Stomach (tissue), 9 donors: ENCODE data around the gene PLA2G15. TPM values are rescaled to one million over a fixed set of nuclear protein-coding genes. Genes with fewer than 3 reads are reported as not detected.

Experiments used
- DNase-seq, 2 donors: peaks; one replicate each; pipeline versions ENCODE4 v3.0.0 to v3.0.0-alpha.2; 2013 to 2019
- H3K27ac ChIP-seq, 5 donors: fragments of 200-600 bp in 4 of 5; sonication (generic) in 4 of 5; one replicate each; pipeline ENCODE4 v1.5.1; 2013 to 2019; ENCODE audit warnings: mild to moderate bottlenecking in 1 of 5, moderate library complexity in 1 of 5
- H3K27me3 ChIP-seq, 3 donors: fragments of 200-600 bp; sonication (generic); one replicate each; pipeline ENCODE4 v1.5.1; 2017 to 2019; ENCODE audit warnings: mixed run types in 1 of 3
- H3K36me3 ChIP-seq, 4 donors: fragments of 200-600 bp; sonication (generic); 1 replicate in 3 of 4; 2 replicates in 1 of 4; pipeline ENCODE4 v1.5.1; 2016 to 2019
- H3K4me1 ChIP-seq, 4 donors: fragments of 200-600 bp; sonication (generic); one replicate each; pipeline ENCODE4 v1.5.1; 2016 to 2019
- H3K4me3 ChIP-seq, 4 donors: fragments of 200-600 bp; sonication (generic) in 3 of 4; one replicate each; pipeline ENCODE4 v1.5.1; 2016 to 2019; ENCODE audit warnings: mild to moderate bottlenecking in 1 of 4
- H3K9me3 ChIP-seq, 4 donors: fragments of 200-600 bp; sonication (generic); one replicate each; pipeline ENCODE4 v1.5.1; 2016 to 2019
- EP300 ChIP-seq: sonication (generic); formaldehyde crosslinking; IDR thresholded peaks from one replicate; pipeline ENCODE4 v1.6.1; 2017; ENCODE audit warnings: antibody characterized with exemption
- POLR2A ChIP-seq, 4 donors: fragments of 450-650 bp; IDR thresholded peaks; one replicate each; pipeline ENCODE4 v1.6.1; 2016; ENCODE audit warnings: antibody characterized with exemption in 4 of 4, control low read depth in 2 of 4, mild to moderate bottlenecking in 1 of 4, moderate library complexity in 1 of 4
- POLR2AphosphoS5 ChIP-seq, 3 donors: sonication (generic); formaldehyde crosslinking; IDR thresholded peaks; one replicate each; pipeline ENCODE4 v1.6.1; 2016; ENCODE audit warnings: antibody characterized with exemption in 3 of 3
- WGBS, 5 donors: extraction: QIAGEN DNeasy Blood & Tissue Kit in 3 of 5; methylation state at CpG; one replicate each; pipeline versions ENCODE4 v1.1.5 to v1.1.7; 2013 to 2018; 5-methylcytosine and 5-hydroxymethylcytosine counted together
- intact Hi-C: fragments of 100-400 bp; cut with DNase I; formaldehyde crosslinking; loops from one replicate; pipeline ENCODE4 v1.15.1; 2023; ENCODE audit warnings: low total_unique reads
- polyA plus RNA-seq, 3 donors: library from polyadenylated mRNA; stranded (reverse); fragments of 200-250 nt; gene quantifications; one replicate each; pipeline ENCODE4 v1.2.3, GENCODE V29; 2013
- total RNA-seq, 5 donors: library from RNA; depleted of rRNA; stranded (reverse); fragments of >200 nt; gene quantifications; one replicate each; pipeline versions ENCODE4 v1.1.0 to v1.2.3, GENCODE V29; 2014 to 2016
- TF ChIP-seq, protein P1 (sequence below), 7 experiments: fragments of 450-650 bp in 4 of 7; fragments of 200-600 bp in 3 of 7; sonication (generic) in 3 of 7; IDR thresholded peaks; one replicate each; pipeline ENCODE4 v1.5.1; 2016 to 2019; ENCODE audit warnings: antibody characterized with exemption in 7 of 7, control low read depth in 2 of 7, mild to moderate bottlenecking in 1 of 7
- donor health status: healthy with polysubstance abuse.
- donor health status: Bipolar disorder and iron deficiency.
- donor health status: healthy.

The PLA2G15 gene
- total and polyA plus RNA-seq, 8 donors, result 3.5 to 16.5 (median 7.0) TPM

- H3K36me3 ChIP-seq, result peaks cover 47 to 100% (median 100%) of the 10 kb centered on the region in 4 donors
- WGBS, 5 donors, result 64 to 84% (median 80%) methylated on average over 3 of the region's 3 CpGs
- TF ChIP-seq EP300 (no peak), POLR2A (IDR thresholded peaks at IDR 0.05) (no peak), POLR2AphosphoS5 (IDR thresholded peaks at IDR 0.05) (no peak)
- TF ChIP-seq, protein P1, sequence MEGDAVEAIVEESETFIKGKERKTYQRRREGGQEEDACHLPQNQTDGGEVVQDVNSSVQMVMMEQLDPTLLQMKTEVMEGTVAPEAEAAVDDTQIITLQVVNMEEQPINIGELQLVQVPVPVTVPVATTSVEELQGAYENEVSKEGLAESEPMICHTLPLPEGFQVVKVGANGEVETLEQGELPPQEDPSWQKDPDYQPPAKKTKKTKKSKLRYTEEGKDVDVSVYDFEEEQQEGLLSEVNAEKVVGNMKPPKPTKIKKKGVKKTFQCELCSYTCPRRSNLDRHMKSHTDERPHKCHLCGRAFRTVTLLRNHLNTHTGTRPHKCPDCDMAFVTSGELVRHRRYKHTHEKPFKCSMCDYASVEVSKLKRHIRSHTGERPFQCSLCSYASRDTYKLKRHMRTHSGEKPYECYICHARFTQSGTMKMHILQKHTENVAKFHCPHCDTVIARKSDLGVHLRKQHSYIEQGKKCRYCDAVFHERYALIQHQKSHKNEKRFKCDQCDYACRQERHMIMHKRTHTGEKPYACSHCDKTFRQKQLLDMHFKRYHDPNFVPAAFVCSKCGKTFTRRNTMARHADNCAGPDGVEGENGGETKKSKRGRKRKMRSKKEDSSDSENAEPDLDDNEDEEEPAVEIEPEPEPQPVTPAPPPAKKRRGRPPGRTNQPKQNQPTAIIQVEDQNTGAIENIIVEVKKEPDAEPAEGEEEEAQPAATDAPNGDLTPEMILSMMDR (IDR thresholded peaks at IDR 0.05), result no peak
Observed at GRCh38 chr16:68298312-68298711, 53.1 kb downstream of the PLA2G15 start.

DNA sequence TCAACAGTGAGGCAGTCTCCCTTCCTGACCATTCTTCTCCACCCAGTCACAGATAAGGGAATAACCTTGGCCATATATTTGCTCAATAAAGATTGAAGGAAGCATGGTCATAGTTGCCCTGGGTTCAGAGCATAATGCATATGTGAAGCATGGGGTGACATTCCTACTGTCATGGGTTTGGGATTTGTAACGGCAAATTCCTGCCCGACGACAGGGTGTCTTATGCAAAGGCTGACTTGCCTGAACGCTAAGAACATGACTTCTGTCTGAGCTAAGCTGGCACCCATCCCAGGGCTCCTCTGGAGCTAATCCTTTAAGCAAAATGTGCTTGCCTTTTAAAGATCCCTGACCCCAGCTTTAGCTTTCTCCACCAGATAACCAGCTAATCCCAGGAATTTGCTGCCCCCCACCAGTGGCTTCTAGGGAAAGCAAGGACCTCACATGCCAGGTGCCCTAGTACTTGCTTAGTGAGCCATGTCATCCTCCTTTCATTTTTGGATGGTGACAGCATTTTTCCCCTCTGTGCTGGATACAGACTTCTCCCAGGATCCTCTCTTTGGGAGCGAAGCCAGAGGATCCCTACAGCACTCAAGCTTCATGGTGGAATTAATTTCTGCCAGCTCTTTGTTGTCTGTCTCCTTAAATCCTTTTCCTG is 53.9 kb downstream of the PLA2G15 start:
- 16 to 61% (median 48%) methylated on average over 5 of the region's 5 CpGs for WGBS, 5 donors

More at GRCh38 chr16:68298312-68298711, 53.1 kb downstream of the PLA2G15 start:
- H3K27me3 ChIP-seq, result no peaks in the 10 kb centered on the region
- DNase-seq, result no peak
- H3K4me3 ChIP-seq, result no peak overlapping the region
- H3K4me1 ChIP-seq, result peaks cover 6 to 31% (median 25%) of the 10 kb centered on the region in 4 donors
- intact Hi-C loops, result no loop called here
- H3K9me3 ChIP-seq, result no peaks in the 10 kb centered on the region
- peak overlapping the region in 3 of 5 donors; percentile 24 to 57 (median 38) for H3K27ac ChIP-seq

DNA sequence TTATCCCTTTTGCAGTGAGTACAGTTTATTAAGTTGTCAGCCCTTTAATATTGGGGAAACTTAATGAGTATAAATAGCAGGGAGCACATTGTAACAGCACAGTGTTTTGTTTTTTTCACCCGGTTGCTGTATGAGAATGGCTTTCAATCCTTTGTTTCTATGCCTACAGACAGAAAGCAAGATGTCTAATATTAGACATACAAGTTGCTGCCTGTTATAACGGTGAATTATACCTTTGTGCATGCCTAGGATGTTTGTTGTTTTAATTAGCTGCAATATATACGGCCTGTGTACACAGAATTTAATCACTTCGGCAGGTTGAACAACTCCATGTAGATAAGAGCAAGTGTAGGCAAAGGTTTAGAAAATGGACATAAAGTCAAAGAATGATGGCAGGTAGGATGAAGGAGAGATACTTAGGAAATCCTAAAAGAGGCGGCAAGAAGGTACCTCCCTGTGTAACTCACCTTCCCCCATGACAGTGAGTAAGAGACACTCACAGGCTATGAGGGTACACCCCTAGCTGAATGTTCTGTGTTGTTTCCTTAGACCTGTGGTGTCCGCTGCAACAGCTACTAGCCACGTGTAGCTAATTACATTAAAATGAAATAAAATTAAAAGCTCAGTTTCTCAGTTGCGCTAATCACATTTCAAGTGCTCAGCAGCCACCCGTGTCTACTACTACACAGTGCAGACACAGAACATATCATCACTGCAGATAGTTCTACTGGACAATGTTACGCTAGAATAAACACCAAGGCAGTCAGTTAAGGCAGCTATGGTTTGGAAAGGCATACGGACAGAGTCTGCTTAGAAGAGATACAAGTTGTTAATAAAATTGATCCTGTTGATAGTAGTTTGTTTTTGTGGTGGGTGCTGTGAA is 54.6 kb downstream of the PLA2G15 start:
- no peak overlapping the region for H3K4me3 ChIP-seq
- intact Hi-C loops, result no loop called here
- 60 to 67% (median 61%) methylated on average over 11 of the region's 11 CpGs for WGBS, 5 donors
- no peaks in the 10 kb centered on the region for H3K27me3 ChIP-seq
- H3K9me3 ChIP-seq, result no peaks in the 10 kb centered on the region
- peaks cover 51 to 100% (median 100%) of the 10 kb centered on the region in 4 donors for H3K36me3 ChIP-seq
- TF ChIP-seq POLR2AphosphoS5 (IDR thresholded peaks at IDR 0.05), result no peak
- TF ChIP-seq POLR2A (IDR thresholded peaks at IDR 0.05), result no peak
- TF ChIP-seq, protein P1 (IDR thresholded peaks at IDR 0.05), result no peak
- TF ChIP-seq EP300, result no peak
- peaks cover 6 to 31% (median 25%) of the 10 kb centered on the region in 4 donors for H3K4me1 ChIP-seq
- no peak for DNase-seq
- H3K27ac ChIP-seq, result peak overlapping the region in 4 of 5 donors; percentile 4 to 57 (median 30)

More for the DNA sequence above, 53.9 kb downstream of the PLA2G15 start:
- Histone ChIP-seq H3K27ac (peak overlapping the region in 4 of 5 donors; percentile 23 to 57 (median 31)), H3K4me3 (no peak overlapping the region), H3K36me3 (peaks cover 47 to 100% (median 100%) of the 10 kb centered on the region in 4 donors), H3K4me1 (peaks cover 6 to 31% (median 25%) of the 10 kb centered on the region in 4 donors), H3K9me3 (no peaks in the 10 kb centered on the region), H3K27me3 (no peaks in the 10 kb centered on the region)
- intact Hi-C loops, result no loop called here
- TF ChIP-seq, protein P1 (IDR thresholded peaks at IDR 0.05), result no peak
- no peak for TF ChIP-seq POLR2A (IDR thresholded peaks at IDR 0.05)
- TF ChIP-seq EP300, result no peak
- no peak for TF ChIP-seq POLR2AphosphoS5 (IDR thresholded peaks at IDR 0.05)
- peak; percentile 38 to 54 for DNase-seq

DNA sequence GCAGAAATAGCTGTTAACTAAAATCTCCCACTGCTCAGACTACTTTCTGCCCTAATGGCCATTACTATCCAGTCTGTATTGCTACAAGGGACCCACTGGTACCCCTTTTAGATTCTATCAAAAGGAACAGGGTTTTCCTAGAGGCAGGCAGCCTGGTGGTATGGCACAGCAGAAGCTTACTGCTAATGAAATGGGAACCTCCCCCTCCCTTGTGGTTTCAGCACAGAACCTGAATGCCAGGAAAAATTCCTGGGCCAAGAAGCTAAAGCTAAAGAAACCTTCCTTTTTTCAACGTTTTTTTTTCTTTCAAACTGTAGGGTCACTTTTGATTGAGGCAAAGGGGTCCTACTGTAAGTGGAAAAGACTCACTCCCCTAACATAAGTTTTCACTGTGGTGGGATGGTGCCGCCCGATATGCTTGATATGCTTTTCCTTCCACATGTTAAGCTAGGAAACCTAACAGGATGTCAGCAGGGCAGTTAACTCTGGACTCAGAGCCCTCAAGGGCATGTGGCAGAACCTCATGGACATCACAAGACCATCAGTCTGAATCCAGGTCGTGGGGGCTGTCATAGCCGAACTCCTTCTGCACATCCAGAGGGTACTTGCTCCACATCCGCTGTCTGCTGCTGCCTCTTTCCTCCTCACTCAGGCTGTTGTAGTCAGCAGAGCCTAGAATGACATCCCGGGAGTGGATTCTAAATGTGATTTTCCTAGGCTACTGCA is 55.7 kb downstream of the PLA2G15 start:
- no peaks in the 10 kb centered on the region for H3K9me3 ChIP-seq
- peaks cover 58 to 100% (median 100%) of the 10 kb centered on the region in 4 donors for H3K36me3 ChIP-seq
- H3K27me3 ChIP-seq, result no peaks in the 10 kb centered on the region
- H3K27ac ChIP-seq, result no peak overlapping the region
- H3K4me1 ChIP-seq, result peaks cover 6 to 31% (median 25%) of the 10 kb centered on the region in 4 donors
- DNase-seq, result no peak
- H3K4me3 ChIP-seq, result no peak overlapping the region
- intact Hi-C loops, result no loop called here
- TF ChIP-seq POLR2AphosphoS5 (IDR thresholded peaks at IDR 0.05) (no peak), EP300 (no peak), POLR2A (IDR thresholded peaks at IDR 0.05) (no peak)
- TF ChIP-seq, protein P1 (IDR thresholded peaks at IDR 0.05), result no peak
- 80 to 87% (median 86%) methylated on average over 7 of the region's 7 CpGs for WGBS, 5 donors
